C4-2B (cell line): Measurements from ENCODE around the gene EMILIN1.

Experiments
- ZFX ChIP-seq: fragments of 450-650 bp; IDR thresholded peaks from 2 replicates; pipeline ENCODE4 v1.6.1; 2017
- TF ChIP-seq, protein P1 (sequence below): fragments of 450-650 bp; conservative IDR thresholded peaks from 2 replicates; pipeline ENCODE4 v1.5.1; 2017; ENCODE audit warnings: mild to moderate bottlenecking

GRCh38 chr2:27080603-27080936 is 2.2 kb downstream of the EMILIN1 start:
- TF ChIP-seq, protein P1, sequence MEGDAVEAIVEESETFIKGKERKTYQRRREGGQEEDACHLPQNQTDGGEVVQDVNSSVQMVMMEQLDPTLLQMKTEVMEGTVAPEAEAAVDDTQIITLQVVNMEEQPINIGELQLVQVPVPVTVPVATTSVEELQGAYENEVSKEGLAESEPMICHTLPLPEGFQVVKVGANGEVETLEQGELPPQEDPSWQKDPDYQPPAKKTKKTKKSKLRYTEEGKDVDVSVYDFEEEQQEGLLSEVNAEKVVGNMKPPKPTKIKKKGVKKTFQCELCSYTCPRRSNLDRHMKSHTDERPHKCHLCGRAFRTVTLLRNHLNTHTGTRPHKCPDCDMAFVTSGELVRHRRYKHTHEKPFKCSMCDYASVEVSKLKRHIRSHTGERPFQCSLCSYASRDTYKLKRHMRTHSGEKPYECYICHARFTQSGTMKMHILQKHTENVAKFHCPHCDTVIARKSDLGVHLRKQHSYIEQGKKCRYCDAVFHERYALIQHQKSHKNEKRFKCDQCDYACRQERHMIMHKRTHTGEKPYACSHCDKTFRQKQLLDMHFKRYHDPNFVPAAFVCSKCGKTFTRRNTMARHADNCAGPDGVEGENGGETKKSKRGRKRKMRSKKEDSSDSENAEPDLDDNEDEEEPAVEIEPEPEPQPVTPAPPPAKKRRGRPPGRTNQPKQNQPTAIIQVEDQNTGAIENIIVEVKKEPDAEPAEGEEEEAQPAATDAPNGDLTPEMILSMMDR = no peak
- no peak for TF ChIP-seq ZFX
